ENCODE data around the gene DRD4.

DNA sequence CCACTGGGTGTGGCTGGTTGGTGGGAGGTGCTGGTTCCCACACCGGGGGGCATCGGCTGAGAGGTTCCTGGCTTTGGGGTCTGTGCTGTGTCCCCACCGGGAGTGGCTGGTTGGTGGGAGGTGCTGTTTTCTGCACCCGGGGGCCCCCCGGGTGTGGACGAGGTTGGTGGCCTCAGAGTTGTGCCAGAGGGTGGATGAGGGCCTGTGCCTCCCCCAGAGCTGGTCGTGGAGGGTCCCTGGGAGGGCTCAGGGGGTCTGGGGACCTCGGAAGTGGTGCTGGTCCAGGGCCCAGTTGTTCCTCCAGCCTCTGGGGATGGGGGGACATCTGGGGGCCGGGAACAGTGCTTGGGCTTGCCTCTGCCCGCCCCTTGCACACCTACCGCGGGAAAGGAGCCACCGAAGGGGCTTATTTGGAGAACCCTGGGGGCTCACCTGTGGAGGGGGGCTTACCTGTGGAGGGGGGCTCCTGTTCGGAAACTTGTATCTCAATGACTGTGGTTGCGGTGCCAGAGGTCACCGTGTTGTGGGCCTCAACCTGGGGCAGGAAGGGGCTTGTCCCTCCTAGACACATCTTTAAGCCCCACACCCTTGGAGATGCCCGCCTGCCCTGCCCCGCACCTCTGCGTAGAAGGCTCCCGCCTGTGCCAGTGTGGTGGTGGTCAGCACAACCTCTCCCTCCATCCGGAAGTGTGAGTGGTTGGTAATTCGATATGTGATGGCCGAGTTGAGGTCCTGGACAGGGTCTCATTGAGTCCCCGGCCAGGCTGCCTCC lies 18.0 kb upstream of the DRD4 start:
- TF ChIP-seq, protein P1, sequence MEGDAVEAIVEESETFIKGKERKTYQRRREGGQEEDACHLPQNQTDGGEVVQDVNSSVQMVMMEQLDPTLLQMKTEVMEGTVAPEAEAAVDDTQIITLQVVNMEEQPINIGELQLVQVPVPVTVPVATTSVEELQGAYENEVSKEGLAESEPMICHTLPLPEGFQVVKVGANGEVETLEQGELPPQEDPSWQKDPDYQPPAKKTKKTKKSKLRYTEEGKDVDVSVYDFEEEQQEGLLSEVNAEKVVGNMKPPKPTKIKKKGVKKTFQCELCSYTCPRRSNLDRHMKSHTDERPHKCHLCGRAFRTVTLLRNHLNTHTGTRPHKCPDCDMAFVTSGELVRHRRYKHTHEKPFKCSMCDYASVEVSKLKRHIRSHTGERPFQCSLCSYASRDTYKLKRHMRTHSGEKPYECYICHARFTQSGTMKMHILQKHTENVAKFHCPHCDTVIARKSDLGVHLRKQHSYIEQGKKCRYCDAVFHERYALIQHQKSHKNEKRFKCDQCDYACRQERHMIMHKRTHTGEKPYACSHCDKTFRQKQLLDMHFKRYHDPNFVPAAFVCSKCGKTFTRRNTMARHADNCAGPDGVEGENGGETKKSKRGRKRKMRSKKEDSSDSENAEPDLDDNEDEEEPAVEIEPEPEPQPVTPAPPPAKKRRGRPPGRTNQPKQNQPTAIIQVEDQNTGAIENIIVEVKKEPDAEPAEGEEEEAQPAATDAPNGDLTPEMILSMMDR (optimal IDR thresholded peaks at IDR 0.05 in 1 of 3, IDR thresholded peaks at IDR 0.05 in 1 of 3, conservative IDR thresholded peaks at IDR 0.05 in 1 of 3; ENCODE audit: extremely low read depth in 1 of 3, insufficient read depth in 2 of 3, low read length in 3 of 3), result no peak
- no peak for TF ChIP-seq EZH2 (IDR thresholded peaks at IDR 0.05; ENCODE audit: low read length)
